GM12891 (cell line): ENCODE measurements around the gene KCNIP4.

Experiments used
- POLR2AphosphoS5 ChIP-seq: IDR thresholded peaks from 2 replicates; pipeline ENCODE4 v1.6.1; 2011; ENCODE audit warnings: low read depth, low read length, control low read depth
- SPI1 ChIP-seq: IDR thresholded peaks from 2 replicates; pipeline ENCODE4 v1.6.1; 2011; ENCODE audit warnings: low read depth, low read length, control low read depth

GRCh38 chr4:21522296-21522695, 426.3 kb downstream of the KCNIP4 start:
- no peak for TF ChIP-seq POLR2AphosphoS5
- no peak for TF ChIP-seq SPI1
